T-helper 1 cell (primary cell): ENCODE results near the gene TRPM4.
"Not testable (repeated sequence)": the region's sequence is repeated elsewhere in the genome, so short reads cannot be mapped to it uniquely, and the experiment has no call there.

Experiments used
- DNase-seq, 5 donors: peaks; one replicate each; pipeline ENCODE4 v3.0.0-alpha.2; 2012 to 2020

Gene TRPM4

GRCh38 chr19:49151267-49152118, 6.1 kb upstream of the TRPM4 start:
- peak in 2 of 5 donors; percentile 29 for DNase-seq

GRCh38 chr19:49152119-49152550, 5.5 kb upstream of the TRPM4 start:
- no peak for DNase-seq

GRCh38 chr19:49153167-49153809, 4.3 kb upstream of the TRPM4 start:
- DNase-seq: no peak

- no peak for DNase-seq
Observed at GRCh38 chr19:49154279-49154678, 3.3 kb upstream of the TRPM4 start.

GRCh38 chr19:49155005-49155819, 2.4 kb upstream of the TRPM4 start, which contains the start of gene HRC:
HRC (minus strand) TSS chr19:49155396; CDS start chr19:49155237, 159 bp downstream.
- no peak for DNase-seq

- no peak for DNase-seq
Observed at GRCh38 chr19:49155820-49156346, 1.7 kb upstream of the TRPM4 start.

- no peak for DNase-seq
Observed at GRCh38 chr19:49160450-49161189, 3.0 kb downstream of the TRPM4 start.

- no peak for DNase-seq
Observed at GRCh38 chr19:49161987-49162386, 4.4 kb downstream of the TRPM4 start.

GRCh38 chr19:49165111-49165750, 7.6 kb downstream of the TRPM4 start:
- no peak for DNase-seq

GRCh38 chr19:49165865-49166301, 8.3 kb downstream of the TRPM4 start:
- no peak for DNase-seq

- DNase-seq: no peak
Observed at GRCh38 chr19:49167857-49168409, 10.3 kb downstream of the TRPM4 start.

GRCh38 chr19:49168421-49168820, 10.8 kb downstream of the TRPM4 start:
- DNase-seq: no peak

- DNase-seq: no peak
Observed at GRCh38 chr19:49173198-49173597, 15.6 kb downstream of the TRPM4 start.

GRCh38 chr19:49180659-49181058, 23.1 kb downstream of the TRPM4 start:
- no peak for DNase-seq

GRCh38 chr19:49182010-49182847, 24.6 kb downstream of the TRPM4 start:
- DNase-seq: not testable (repeated sequence)

GRCh38 chr19:49182848-49183375, 25.3 kb downstream of the TRPM4 start:
- DNase-seq: no peak

GRCh38 chr19:49186108-49186507, 28.5 kb downstream of the TRPM4 start:
- no peak for DNase-seq

- no peak for DNase-seq
Observed at GRCh38 chr19:49188626-49189200, 31.1 kb downstream of the TRPM4 start.

GRCh38 chr19:49189259-49189658, 31.7 kb downstream of the TRPM4 start:
- no peak for DNase-seq

- no peak for DNase-seq
Observed at GRCh38 chr19:49190781-49191180, 33.2 kb downstream of the TRPM4 start.
